Panc1 (cell line): Measurements from ENCODE around the gene KCNN3.

ENCODE experiments used
- POLR2AphosphoS5 ChIP-seq: IDR thresholded peaks from 2 replicates; pipeline ENCODE4 v1.6.1; 2012; ENCODE audit warnings: mild to moderate bottlenecking, low read depth, low read length, moderate library complexity
- TF ChIP-seq, protein P1 (sequence below): fragments of 450-650 bp; IDR thresholded peaks from 2 replicates; pipeline ENCODE4 v1.5.1; 2017; ENCODE audit warnings: mild to moderate bottlenecking

DNA sequence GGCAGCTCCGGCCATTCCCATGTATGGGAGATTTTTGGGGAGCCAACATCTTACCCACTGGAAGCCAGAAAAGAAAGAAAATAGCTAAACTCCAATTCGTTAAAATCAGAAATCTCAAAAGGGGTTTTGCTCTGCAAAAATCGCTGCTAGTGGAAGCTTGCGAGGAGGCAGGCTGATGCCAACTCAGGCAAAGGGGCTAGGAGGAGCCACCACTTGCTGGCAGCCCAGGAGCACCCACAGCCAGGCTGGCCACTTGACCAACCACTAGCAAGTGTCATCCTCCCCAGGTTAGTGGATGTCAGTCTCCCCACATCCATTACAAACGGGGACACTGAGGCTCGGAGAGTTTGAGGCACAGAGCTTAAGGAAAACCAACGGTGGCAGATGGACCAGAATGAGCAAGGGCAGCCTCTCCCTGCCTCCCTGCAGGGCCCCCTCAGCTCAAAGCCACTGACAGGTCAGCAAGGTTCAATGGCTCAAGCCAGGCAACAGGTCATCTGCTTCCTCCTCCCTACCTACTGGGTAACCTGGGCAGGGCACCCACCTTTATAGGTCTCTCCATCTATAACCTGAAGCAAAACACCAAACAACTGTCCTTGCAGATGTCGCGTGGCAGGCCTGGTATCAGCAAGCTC, 10.8 kb downstream of the KCNN3 start:
- TF ChIP-seq, protein P1, sequence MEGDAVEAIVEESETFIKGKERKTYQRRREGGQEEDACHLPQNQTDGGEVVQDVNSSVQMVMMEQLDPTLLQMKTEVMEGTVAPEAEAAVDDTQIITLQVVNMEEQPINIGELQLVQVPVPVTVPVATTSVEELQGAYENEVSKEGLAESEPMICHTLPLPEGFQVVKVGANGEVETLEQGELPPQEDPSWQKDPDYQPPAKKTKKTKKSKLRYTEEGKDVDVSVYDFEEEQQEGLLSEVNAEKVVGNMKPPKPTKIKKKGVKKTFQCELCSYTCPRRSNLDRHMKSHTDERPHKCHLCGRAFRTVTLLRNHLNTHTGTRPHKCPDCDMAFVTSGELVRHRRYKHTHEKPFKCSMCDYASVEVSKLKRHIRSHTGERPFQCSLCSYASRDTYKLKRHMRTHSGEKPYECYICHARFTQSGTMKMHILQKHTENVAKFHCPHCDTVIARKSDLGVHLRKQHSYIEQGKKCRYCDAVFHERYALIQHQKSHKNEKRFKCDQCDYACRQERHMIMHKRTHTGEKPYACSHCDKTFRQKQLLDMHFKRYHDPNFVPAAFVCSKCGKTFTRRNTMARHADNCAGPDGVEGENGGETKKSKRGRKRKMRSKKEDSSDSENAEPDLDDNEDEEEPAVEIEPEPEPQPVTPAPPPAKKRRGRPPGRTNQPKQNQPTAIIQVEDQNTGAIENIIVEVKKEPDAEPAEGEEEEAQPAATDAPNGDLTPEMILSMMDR, result no peak
- TF ChIP-seq POLR2AphosphoS5, result no peak
